Stomach (tissue), 9 donors: Measurements from ENCODE around the gene ABCA3. TPM values are rescaled to one million over a fixed set of nuclear protein-coding genes. Genes with fewer than 3 reads are reported as not detected.

Source experiments
- DNase-seq, 2 donors: peaks; one replicate each; pipeline versions ENCODE4 v3.0.0 to v3.0.0-alpha.2; 2013 to 2019
- H3K27ac ChIP-seq, 5 donors: fragments of 200-600 bp in 4 of 5; sonication (generic) in 4 of 5; one replicate each; pipeline ENCODE4 v1.5.1; 2013 to 2019; ENCODE audit warnings: mild to moderate bottlenecking in 1 of 5, moderate library complexity in 1 of 5
- H3K27me3 ChIP-seq, 3 donors: fragments of 200-600 bp; sonication (generic); one replicate each; pipeline ENCODE4 v1.5.1; 2017 to 2019; ENCODE audit warnings: mixed run types in 1 of 3
- H3K36me3 ChIP-seq, 4 donors: fragments of 200-600 bp; sonication (generic); 1 replicate in 3 of 4; 2 replicates in 1 of 4; pipeline ENCODE4 v1.5.1; 2016 to 2019
- H3K4me1 ChIP-seq, 4 donors: fragments of 200-600 bp; sonication (generic); one replicate each; pipeline ENCODE4 v1.5.1; 2016 to 2019
- H3K4me3 ChIP-seq, 4 donors: fragments of 200-600 bp; sonication (generic) in 3 of 4; one replicate each; pipeline ENCODE4 v1.5.1; 2016 to 2019; ENCODE audit warnings: mild to moderate bottlenecking in 1 of 4
- H3K9me3 ChIP-seq, 4 donors: fragments of 200-600 bp; sonication (generic); one replicate each; pipeline ENCODE4 v1.5.1; 2016 to 2019
- EP300 ChIP-seq: sonication (generic); formaldehyde crosslinking; IDR thresholded peaks from one replicate; pipeline ENCODE4 v1.6.1; 2017; ENCODE audit warnings: antibody characterized with exemption
- POLR2A ChIP-seq, 4 donors: fragments of 450-650 bp; IDR thresholded peaks; one replicate each; pipeline ENCODE4 v1.6.1; 2016; ENCODE audit warnings: antibody characterized with exemption in 4 of 4, control low read depth in 2 of 4, mild to moderate bottlenecking in 1 of 4, moderate library complexity in 1 of 4
- POLR2AphosphoS5 ChIP-seq, 3 donors: sonication (generic); formaldehyde crosslinking; IDR thresholded peaks; one replicate each; pipeline ENCODE4 v1.6.1; 2016; ENCODE audit warnings: antibody characterized with exemption in 3 of 3
- whole genome bisulfite sequencing, 5 donors: extraction: QIAGEN DNeasy Blood & Tissue Kit in 3 of 5; methylation state at CpG; one replicate each; pipeline versions ENCODE4 v1.1.5 to v1.1.7; 2013 to 2018; 5-methylcytosine and 5-hydroxymethylcytosine counted together
- intact Hi-C: fragments of 100-400 bp; cut with DNase I; formaldehyde crosslinking; loops from one replicate; pipeline ENCODE4 v1.15.1; 2023; ENCODE audit warnings: low total_unique reads
- polyA plus RNA-seq, 3 donors: library from polyadenylated mRNA; stranded (reverse); fragments of 200-250 nt; gene quantifications; one replicate each; pipeline ENCODE4 v1.2.3, GENCODE V29; 2013
- total RNA-seq, 5 donors: library from RNA; depleted of rRNA; stranded (reverse); fragments of >200 nt; gene quantifications; one replicate each; pipeline versions ENCODE4 v1.1.0 to v1.2.3, GENCODE V29; 2014 to 2016
- TF ChIP-seq, protein P1 (sequence below), 7 experiments: fragments of 450-650 bp in 4 of 7; fragments of 200-600 bp in 3 of 7; sonication (generic) in 3 of 7; IDR thresholded peaks; one replicate each; pipeline ENCODE4 v1.5.1; 2016 to 2019; ENCODE audit warnings: antibody characterized with exemption in 7 of 7, control low read depth in 2 of 7, mild to moderate bottlenecking in 1 of 7
- donor health status: healthy with polysubstance abuse.
- donor health status: Bipolar disorder and iron deficiency.
- donor health status: healthy.

ABCA3 gene
- total and polyA plus RNA-seq, 8 donors, result 0.61 to 39.3 (median 3.9) TPM

DNA sequence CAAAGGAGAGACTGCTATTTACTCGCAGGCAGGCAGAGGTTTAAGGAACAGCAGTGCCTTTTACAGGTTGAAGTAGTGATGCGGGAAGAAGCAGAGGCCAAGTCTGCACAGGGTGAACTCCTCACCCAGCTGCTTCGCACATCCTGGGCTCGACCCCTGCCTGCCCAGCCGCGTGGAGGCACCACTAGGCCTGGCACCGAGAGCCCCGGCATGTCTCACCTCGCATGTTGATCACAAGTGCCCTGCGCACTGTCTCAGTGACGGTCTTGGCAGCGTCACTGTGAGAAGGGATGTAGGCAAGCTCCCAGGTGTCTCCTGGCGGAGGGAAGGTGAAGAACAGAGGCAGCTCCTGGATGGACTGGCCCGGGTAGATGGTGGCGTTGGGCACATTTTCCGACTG, 14.7 kb downstream of the ABCA3 start:
- TF ChIP-seq EP300, result no peak
- no peak for TF ChIP-seq POLR2A (IDR thresholded peaks at IDR 0.05)
- no peak for TF ChIP-seq POLR2AphosphoS5 (IDR thresholded peaks at IDR 0.05)
- TF ChIP-seq, protein P1, sequence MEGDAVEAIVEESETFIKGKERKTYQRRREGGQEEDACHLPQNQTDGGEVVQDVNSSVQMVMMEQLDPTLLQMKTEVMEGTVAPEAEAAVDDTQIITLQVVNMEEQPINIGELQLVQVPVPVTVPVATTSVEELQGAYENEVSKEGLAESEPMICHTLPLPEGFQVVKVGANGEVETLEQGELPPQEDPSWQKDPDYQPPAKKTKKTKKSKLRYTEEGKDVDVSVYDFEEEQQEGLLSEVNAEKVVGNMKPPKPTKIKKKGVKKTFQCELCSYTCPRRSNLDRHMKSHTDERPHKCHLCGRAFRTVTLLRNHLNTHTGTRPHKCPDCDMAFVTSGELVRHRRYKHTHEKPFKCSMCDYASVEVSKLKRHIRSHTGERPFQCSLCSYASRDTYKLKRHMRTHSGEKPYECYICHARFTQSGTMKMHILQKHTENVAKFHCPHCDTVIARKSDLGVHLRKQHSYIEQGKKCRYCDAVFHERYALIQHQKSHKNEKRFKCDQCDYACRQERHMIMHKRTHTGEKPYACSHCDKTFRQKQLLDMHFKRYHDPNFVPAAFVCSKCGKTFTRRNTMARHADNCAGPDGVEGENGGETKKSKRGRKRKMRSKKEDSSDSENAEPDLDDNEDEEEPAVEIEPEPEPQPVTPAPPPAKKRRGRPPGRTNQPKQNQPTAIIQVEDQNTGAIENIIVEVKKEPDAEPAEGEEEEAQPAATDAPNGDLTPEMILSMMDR (IDR thresholded peaks at IDR 0.05), result no peak
- H3K27me3 ChIP-seq, result no peaks in the 10 kb centered on the region
- no peaks in the 10 kb centered on the region for H3K9me3 ChIP-seq
- 86 to 91% (median 87%) methylated on average over 16 of the region's 16 CpGs for WGBS, 5 donors
- intact Hi-C loops, result no loop called here
- no peak overlapping the region for H3K4me3 ChIP-seq
- H3K27ac ChIP-seq, result no peak overlapping the region
- no peaks in the 10 kb centered on the region for H3K4me1 ChIP-seq
- peaks cover 0 to 67% (median 51%) of the 10 kb centered on the region in 4 donors for H3K36me3 ChIP-seq
- no peak for DNase-seq

DNA sequence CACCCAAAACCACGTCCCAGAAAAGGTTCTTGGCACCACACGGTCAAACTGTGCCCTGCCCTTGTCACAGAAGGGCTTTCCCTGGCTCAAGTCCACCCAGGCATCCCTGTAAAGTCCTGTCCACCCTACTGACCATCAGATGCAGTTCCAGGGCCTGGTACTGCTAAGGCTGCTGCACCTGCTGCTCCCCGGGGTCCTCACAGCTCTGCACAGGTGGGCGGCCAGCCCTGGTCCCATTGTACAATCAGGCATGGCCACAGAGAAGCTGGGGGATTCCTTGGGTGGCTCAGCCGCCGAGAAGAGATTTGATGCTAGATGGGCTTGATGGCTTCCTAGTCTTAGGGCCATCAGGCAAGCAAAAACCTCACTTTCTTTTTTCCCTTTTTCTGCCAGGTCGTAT, 15.3 kb downstream of the ABCA3 start:
- Histone ChIP-seq H3K9me3 (no peaks in the 10 kb centered on the region), H3K27ac (no peak overlapping the region), H3K4me3 (no peak overlapping the region), H3K27me3 (no peaks in the 10 kb centered on the region), H3K4me1 (no peaks in the 10 kb centered on the region), H3K36me3 (peaks cover 0 to 67% (median 51%) of the 10 kb centered on the region in 4 donors)
- intact Hi-C loops, result no loop called here
- 77 to 83% (median 83%) methylated on average over 7 of the region's 7 CpGs for WGBS, 5 donors
- TF ChIP-seq POLR2AphosphoS5 (IDR thresholded peaks at IDR 0.05), result no peak
- TF ChIP-seq EP300, result no peak
- TF ChIP-seq, protein P1 (IDR thresholded peaks at IDR 0.05), result no peak
- TF ChIP-seq POLR2A (IDR thresholded peaks at IDR 0.05), result no peak
- DNase-seq, result no peak

DNA sequence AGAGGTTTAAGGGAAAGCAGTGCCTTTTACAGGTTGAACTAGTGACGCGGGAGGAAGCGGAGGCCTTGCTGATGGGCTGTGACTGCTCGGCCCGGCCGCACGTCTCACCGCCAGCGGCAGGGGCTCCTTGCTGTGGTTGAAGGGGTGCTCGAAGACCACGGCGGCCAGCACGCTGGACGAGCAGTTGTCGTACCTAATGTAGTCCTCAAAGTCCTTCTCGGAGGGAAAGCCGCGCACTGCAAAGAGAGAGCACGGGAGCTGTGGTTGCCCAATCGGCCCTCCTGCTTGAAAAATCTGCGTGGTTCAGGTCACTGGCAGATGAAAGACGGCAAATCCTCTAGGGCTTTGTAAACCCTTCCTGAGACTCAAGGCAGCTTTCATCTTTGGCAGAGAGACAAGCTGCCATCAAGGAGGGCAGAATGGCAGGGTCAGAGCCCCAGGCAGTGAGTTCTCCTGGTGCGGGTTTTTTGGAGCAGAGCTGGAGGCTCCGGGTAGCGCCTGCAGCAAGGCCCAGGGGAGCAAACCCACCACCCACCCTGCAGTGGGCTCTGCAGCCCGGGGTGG, 16.1 kb downstream of the ABCA3 start:
- Histone ChIP-seq H3K9me3 (no peaks in the 10 kb centered on the region), H3K4me1 (no peaks in the 10 kb centered on the region), H3K27me3 (no peaks in the 10 kb centered on the region), H3K36me3 (peaks cover 0 to 75% (median 54%) of the 10 kb centered on the region in 4 donors), H3K27ac (no peak overlapping the region), H3K4me3 (no peak overlapping the region)
- DNase-seq, result no peak
- TF ChIP-seq, protein P1 (IDR thresholded peaks at IDR 0.05), result no peak
- TF ChIP-seq POLR2A (IDR thresholded peaks at IDR 0.05), result no peak
- no peak for TF ChIP-seq EP300
- TF ChIP-seq POLR2AphosphoS5 (IDR thresholded peaks at IDR 0.05), result no peak
- WGBS, 5 donors, result 87 to 91% (median 90%) methylated on average over 23 to 26 of the region's 26 CpGs
- intact Hi-C loops, result no loop called here

DNA sequence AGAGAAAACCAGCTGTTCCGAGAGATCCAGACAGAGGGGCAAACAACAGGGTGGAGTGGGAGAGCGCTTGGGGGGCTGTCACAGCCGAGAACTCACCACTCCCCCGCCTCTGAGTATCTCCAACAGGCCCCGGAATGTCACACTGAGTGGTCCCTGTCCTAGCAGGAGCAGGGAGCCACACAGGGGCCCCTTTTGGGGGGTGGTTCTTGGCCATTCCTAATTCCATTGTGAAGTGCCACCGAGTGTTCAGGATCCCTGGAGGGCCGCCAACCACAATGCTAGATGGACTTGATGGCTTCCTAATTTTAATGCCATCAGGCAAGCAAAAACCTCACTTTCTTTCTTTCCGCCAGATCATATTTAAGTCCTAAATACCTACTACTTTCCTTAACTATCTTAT, 16.8 kb downstream of the ABCA3 start:
- intact Hi-C loops, result no loop called here
- no peak for DNase-seq
- Histone ChIP-seq H3K27me3 (no peaks in the 10 kb centered on the region), H3K36me3 (peaks cover 0 to 82% (median 59%) of the 10 kb centered on the region in 4 donors), H3K4me1 (no peaks in the 10 kb centered on the region), H3K4me3 (no peak overlapping the region), H3K27ac (no peak overlapping the region), H3K9me3 (no peaks in the 10 kb centered on the region)
- TF ChIP-seq, protein P1 (IDR thresholded peaks at IDR 0.05), result no peak
- TF ChIP-seq POLR2A (IDR thresholded peaks at IDR 0.05), result no peak
- TF ChIP-seq EP300, result no peak
- TF ChIP-seq POLR2AphosphoS5 (IDR thresholded peaks at IDR 0.05), result no peak
- WGBS, 5 donors, result 85 to 90% (median 86%) methylated on average over 8 of the region's 8 CpGs
